Esophagus muscularis mucosa (tissue), 4 donors: Measurements from ENCODE around the gene PXDN. TPM values are rescaled to one million over a fixed set of nuclear protein-coding genes. Genes with fewer than 3 reads are reported as not detected.
"Not testable (repeated sequence)": the region's sequence is repeated elsewhere in the genome, so short reads cannot be mapped to it uniquely, and the experiment has no call there.

Experiments used
- DNase-seq: peaks from one replicate; pipeline ENCODE4 v3.0.0-alpha.2; 2017; ENCODE audit errors: extremely low spot score
- H3K27ac ChIP-seq, 4 donors: fragments of 200-600 bp; sonication (generic); replicated peaks in 1 of 4; 1 replicate in 3 of 4; 2 replicates in 1 of 4; pipeline ENCODE4 v1.5.1; 2016 to 2019; ENCODE audit warnings: mild to moderate bottlenecking in 1 of 4
- H3K27me3 ChIP-seq, 4 donors: fragments of 200-600 bp; sonication (generic); one replicate each; pipeline versions ENCODE4 v1.5.1 to v1.6.0; 2016 to 2019
- H3K36me3 ChIP-seq, 4 donors: fragments of 200-600 bp; sonication (generic); one replicate each; pipeline ENCODE4 v1.5.1; 2016 to 2019
- H3K4me1 ChIP-seq, 4 donors: fragments of 200-600 bp; sonication (generic); one replicate each; pipeline ENCODE4 v1.5.1; 2016 to 2019
- H3K4me3 ChIP-seq, 4 donors: fragments of 200-600 bp; sonication (generic); 1 replicate in 2 of 4; 2 replicates in 2 of 4; pipeline ENCODE4 v1.5.1; 2016 to 2019; ENCODE audit warnings: mild to moderate bottlenecking in 4 of 4, moderate library complexity in 1 of 4
- H3K9me3 ChIP-seq, 4 donors: fragments of 200-600 bp; sonication (generic); 1 replicate in 3 of 4; 2 replicates in 1 of 4; pipeline ENCODE4 v1.5.1; 2016 to 2019
- CTCF ChIP-seq, 3 experiments: fragments of 200-600 bp in 2 of 3; fragments of 450-650 bp in 1 of 3; sonication (generic) in 2 of 3; IDR thresholded peaks; one replicate each; pipeline ENCODE4 v1.5.1; 2017 to 2019; ENCODE audit warnings: antibody characterized with exemption in 3 of 3, mild to moderate bottlenecking in 2 of 3, moderate library complexity in 1 of 3
- EP300 ChIP-seq: sonication (generic); formaldehyde crosslinking; IDR thresholded peaks from one replicate; pipeline ENCODE4 v1.6.1; 2017; ENCODE audit warnings: antibody characterized with exemption
- POLR2A ChIP-seq: fragments of 450-650 bp; IDR thresholded peaks from one replicate; pipeline ENCODE4 v1.6.1; 2017; ENCODE audit warnings: antibody characterized with exemption, moderate library complexity, mild to moderate bottlenecking, low read depth
- POLR2AphosphoS5 ChIP-seq, 2 donors: sonication (generic); formaldehyde crosslinking; IDR thresholded peaks; one replicate each; pipeline ENCODE4 v1.6.1; 2017; ENCODE audit warnings: antibody characterized with exemption in 2 of 2
- WGBS: methylation state at CpG from one replicate; pipeline ENCODE4 v1.1.5; 2018; 5-methylcytosine and 5-hydroxymethylcytosine counted together
- intact Hi-C: fragments of 100-400 bp; cut with DNase I; formaldehyde crosslinking; loops from one replicate; pipeline ENCODE4 v1.15.1; 2023
- total RNA-seq, 4 donors: library from RNA; depleted of rRNA; stranded (reverse); fragments of >200 nt; gene quantifications; one replicate each; pipeline versions ENCODE4 v1.1.0 to v1.2.1, GENCODE V29; 2016

PXDN gene
- total RNA-seq, 4 donors from 2014 or later = 19.9 to 81.6 (median 50.1) TPM

GRCh38 chr2:1766851-1767811 lies 22.8 kb upstream of the PXDN start:
- no peaks in the 10 kb centered on the region for H3K9me3 ChIP-seq
- no peaks in the 10 kb centered on the region for H3K27me3 ChIP-seq
- no peak overlapping the region for H3K27ac ChIP-seq
- TF ChIP-seq EP300 (no peak), POLR2A (no peak), POLR2AphosphoS5 (IDR thresholded peaks at IDR 0.05) (no peak), CTCF (IDR thresholded peaks at IDR 0.05) (no peak)
- H3K36me3 ChIP-seq = no peaks in the 10 kb centered on the region
- H3K4me1 ChIP-seq = no peaks in the 10 kb centered on the region
- 93% methylated on average over 27 of the region's 30 CpGs for WGBS
- intact Hi-C loops = loop anchor here (5.0 kb wide), 1 partner anchor 215 kb away; no protein-coding TSS in a partner anchor
- H3K4me3 ChIP-seq = no peak overlapping the region
- DNase-seq = no peak

GRCh38 chr2:1766425-1766824 lies 22.1 kb upstream of the PXDN start:
- Histone ChIP-seq H3K9me3 (no peaks in the 10 kb centered on the region), H3K27ac (no peak overlapping the region), H3K4me1 (no peaks in the 10 kb centered on the region), H3K36me3 (no peaks in the 10 kb centered on the region), H3K27me3 (no peaks in the 10 kb centered on the region), H3K4me3 (no peak overlapping the region)
- no peak for DNase-seq
- TF ChIP-seq EP300 (no peak), POLR2A (no peak), POLR2AphosphoS5 (IDR thresholded peaks at IDR 0.05) (no peak), CTCF (IDR thresholded peaks at IDR 0.05) (no peak)
- intact Hi-C loops = loop anchor here (5.0 kb wide), 1 partner anchor 214 kb away; no protein-coding TSS in a partner anchor
- WGBS = 97% methylated on average over 5 of the region's 6 CpGs

GRCh38 chr2:1765201-1765600 lies 20.9 kb upstream of the PXDN start:
- H3K9me3 ChIP-seq, H3K36me3 ChIP-seq, H3K4me3 ChIP-seq, H3K4me1 ChIP-seq, H3K27ac ChIP-seq, DNase-seq, H3K27me3 ChIP-seq: not testable (repeated sequence)
- WGBS = 91% methylated on average over 2 of the region's 2 CpGs
- intact Hi-C loops = loop anchor here (5.0 kb wide), 1 partner anchor 213 kb away; no protein-coding TSS in a partner anchor

- no peaks in the 10 kb centered on the region for H3K36me3 ChIP-seq
- H3K4me1 ChIP-seq = peaks cover 0 to 22% (median 15%) of the 10 kb centered on the region in 4 donors
- H3K9me3 ChIP-seq = no peaks in the 10 kb centered on the region
- no peak overlapping the region for H3K4me3 ChIP-seq
- no peak overlapping the region for H3K27ac ChIP-seq
- 95% methylated on average over 12 of the region's 13 CpGs for WGBS
- no peak for TF ChIP-seq POLR2AphosphoS5 (IDR thresholded peaks at IDR 0.05)
- TF ChIP-seq CTCF (IDR thresholded peaks at IDR 0.05) = no peak
- no peak for TF ChIP-seq POLR2A
- DNase-seq = no peak
- no peaks in the 10 kb centered on the region for H3K27me3 ChIP-seq
- intact Hi-C loops = no loop called here
Measured at GRCh38 chr2:1759611-1759930, 15.3 kb upstream of the PXDN start.

- TF ChIP-seq CTCF (IDR thresholded peaks at IDR 0.05) (no peak), EP300 (no peak), POLR2A (no peak), POLR2AphosphoS5 (IDR thresholded peaks at IDR 0.05) (no peak)
- Histone ChIP-seq H3K4me3 (no peak overlapping the region), H3K36me3 (no peaks in the 10 kb centered on the region), H3K4me1 (peaks cover 0 to 22% (median 15%) of the 10 kb centered on the region in 4 donors), H3K9me3 (no peaks in the 10 kb centered on the region), H3K27ac (no peak overlapping the region), H3K27me3 (no peaks in the 10 kb centered on the region)
- intact Hi-C loops = no loop called here
- DNase-seq = no peak
- WGBS = 92% methylated on average over 17 of the region's 26 CpGs
Measured at GRCh38 chr2:1758774-1759610, 14.7 kb upstream of the PXDN start.
